Natural killer cell (primary cell): ENCODE results near the gene CADM2. TPM values are rescaled to one million over a fixed set of nuclear protein-coding genes. Genes with fewer than 3 reads are reported as not detected.

Experiments
- ATAC-seq, 3 donors: fragments of 150-1000 bp in 2 of 3; fragments of 200-7000 bp in 1 of 3; cut with Tn5 transposase; 1 replicate in 1 of 3; 2 replicates in 2 of 3; pipeline ENCODE4 v1.10.0; 2021; ENCODE audit warnings: mild to moderate bottlenecking in 2 of 3, moderate library complexity in 2 of 3
- DNase-seq, 2 donors: peaks; one replicate each; pipeline versions ENCODE4 v3.0.0 to v3.0.0-alpha.2; 2013 to 2021; ENCODE audit warnings: mixed read lengths in 1 of 2
- H3K27ac ChIP-seq: one replicate; pipeline ENCODE4 v1.5.1; 2013; ENCODE audit warnings: mild to moderate bottlenecking, low read length
- H3K27me3 ChIP-seq: one replicate; pipeline ENCODE4 v1.6.1; 2013; ENCODE audit warnings: low read length; ENCODE audit not compliant: control insufficient read depth, insufficient read depth
- H3K36me3 ChIP-seq: one replicate; pipeline ENCODE4 v1.6.1; 2013; ENCODE audit warnings: low read length; ENCODE audit not compliant: control insufficient read depth, insufficient read depth
- H3K4me1 ChIP-seq: one replicate; pipeline ENCODE4 v1.6.1; 2013; ENCODE audit warnings: low read length; ENCODE audit not compliant: control insufficient read depth, insufficient read depth
- H3K4me3 ChIP-seq: one replicate; pipeline ENCODE4 v1.5.1; 2013; ENCODE audit warnings: low read length
- H3K9me3 ChIP-seq: one replicate; pipeline ENCODE4 v1.6.1; 2013; ENCODE audit warnings: low read length; ENCODE audit not compliant: control insufficient read depth, insufficient read depth
- H3K27ac Mint-ChIP-seq, 2 donors: one replicate each; pipeline ENCODE4 v1.8.0; 2022; ENCODE audit warnings: mild to moderate bottlenecking in 2 of 2, mixed read lengths in 2 of 2, moderate library complexity in 1 of 2
- H3K27me3 Mint-ChIP-seq, 2 donors: one replicate each; pipeline ENCODE4 v1.8.0; 2022; ENCODE audit warnings: low read depth in 2 of 2, mixed read lengths in 2 of 2
- H3K36me3 Mint-ChIP-seq: one replicate; pipeline ENCODE4 v1.8.0; 2022; ENCODE audit warnings: mixed read lengths
- H3K4me1 Mint-ChIP-seq, 2 donors: one replicate each; pipeline ENCODE4 v1.8.0; 2022; ENCODE audit warnings: mixed read lengths in 2 of 2
- H3K4me3 Mint-ChIP-seq: one replicate; pipeline ENCODE4 v1.8.0; 2022; ENCODE audit warnings: mild to moderate bottlenecking, moderate library complexity, mixed read lengths
- H3K9me3 Mint-ChIP-seq, 2 donors: one replicate each; pipeline ENCODE4 v1.8.0; 2022; ENCODE audit warnings: mixed read lengths in 2 of 2
- CTCF ChIP-seq: fragments of 200-600 bp; IDR thresholded peaks from one replicate; pipeline ENCODE4 v1.8.0; 2022; ENCODE audit warnings: antibody characterized with exemption
- WGBS: methylation state at CpG from one replicate; pipeline ENCODE4 v1.1.7; 2013; ENCODE audit warnings: missing lambda C conversion rate; ENCODE audit not compliant: insufficient coverage; 5-methylcytosine and 5-hydroxymethylcytosine counted together
- intact Hi-C: fragments of 100-400 bp; cut with micrococcal nuclease; formaldehyde crosslinking; loops from one replicate; pipeline ENCODE4 v1.14.2; 2022
- total RNA-seq, 4 donors: library from RNA; stranded (reverse); fragments of 120-200 nt in 1 of 4; gene quantifications; one replicate each; pipeline versions ENCODE4 v1.2.3 to v1.2.4, GENCODE V29; 2013 to 2022

CADM2 gene
- total RNA-seq, 3 donors from 2014 or later (not counting 1 experiment from before 2014, with no cell fraction given) = 0.07 TPM; not detected in 2

- no peak for TF ChIP-seq CTCF
- no peak overlapping the region for H3K27ac Mint-ChIP-seq
- Histone ChIP-seq H3K9me3 (no peaks in the 10 kb centered on the region), H3K4me1 (no peaks in the 10 kb centered on the region), H3K27me3 (no peaks in the 10 kb centered on the region), H3K27ac (no peak overlapping the region), H3K4me3 (no peak overlapping the region), H3K36me3 (no peaks in the 10 kb centered on the region)
- intact Hi-C loops = no loop called here
- ATAC-seq (no peak), DNase-seq (no peak)
- no peaks in the 10 kb centered on the region for H3K4me1 Mint-ChIP-seq
- no peaks in the 10 kb centered on the region for H3K36me3 Mint-ChIP-seq
- peaks cover 7 to 10% of the 10 kb centered on the region in 2 donors for H3K9me3 Mint-ChIP-seq
- H3K4me3 Mint-ChIP-seq = no peak overlapping the region
- 70% methylated on average over 2 of the region's 3 CpGs for WGBS
- no peaks in the 10 kb centered on the region for H3K27me3 Mint-ChIP-seq
Observed at GRCh38 chr3:85377115-85377514, 418.3 kb downstream of the CADM2 start.

- no peak for ATAC-seq
- no peaks in the 10 kb centered on the region for H3K36me3 Mint-ChIP-seq
- 90% methylated on average over 13 of the region's 13 CpGs for WGBS
- no peaks in the 10 kb centered on the region for H3K27me3 Mint-ChIP-seq
- no peak overlapping the region for H3K27ac Mint-ChIP-seq
- no peak for DNase-seq
- TF ChIP-seq CTCF = no peak
- intact Hi-C loops = no loop called here
- peaks cover 10% of the 10 kb centered on the region in 2 donors for H3K9me3 Mint-ChIP-seq
- Histone ChIP-seq H3K4me3 (no peak overlapping the region), H3K9me3 (no peaks in the 10 kb centered on the region), H3K36me3 (no peaks in the 10 kb centered on the region), H3K4me1 (no peaks in the 10 kb centered on the region), H3K27ac (no peak overlapping the region), H3K27me3 (no peaks in the 10 kb centered on the region)
- H3K4me1 Mint-ChIP-seq = no peaks in the 10 kb centered on the region
- no peak overlapping the region for H3K4me3 Mint-ChIP-seq
Observed at GRCh38 chr3:85384372-85384771, 425.6 kb downstream of the CADM2 start.

GRCh38 chr3:85387913-85388505 is 429.2 kb downstream of the CADM2 start:
- H3K36me3 ChIP-seq = no peaks in the 10 kb centered on the region
- DNase-seq (no peak), ATAC-seq (no peak)
- no peaks in the 10 kb centered on the region for H3K4me1 ChIP-seq
- no peaks in the 10 kb centered on the region for H3K36me3 Mint-ChIP-seq
- H3K4me3 Mint-ChIP-seq = no peak overlapping the region
- intact Hi-C loops = no loop called here
- H3K27me3 ChIP-seq = no peaks in the 10 kb centered on the region
- no peaks in the 10 kb centered on the region for H3K4me1 Mint-ChIP-seq
- H3K27ac Mint-ChIP-seq = no peak overlapping the region
- TF ChIP-seq CTCF = no peak
- H3K27me3 Mint-ChIP-seq = no peaks in the 10 kb centered on the region
- peaks cover 16 to 18% of the 10 kb centered on the region in 2 donors for H3K9me3 Mint-ChIP-seq
- H3K9me3 ChIP-seq = no peaks in the 10 kb centered on the region
- 85% methylated on average over 6 of the region's 6 CpGs for WGBS
- no peak overlapping the region for H3K27ac ChIP-seq
- no peak overlapping the region for H3K4me3 ChIP-seq

GRCh38 chr3:85394424-85394823 is 435.6 kb downstream of the CADM2 start:
- Mint-ChIP-seq H3K27ac (no peak overlapping the region), H3K9me3 (peaks cover 15 to 20% of the 10 kb centered on the region in 2 donors), H3K4me1 (no peaks in the 10 kb centered on the region), H3K36me3 (no peaks in the 10 kb centered on the region), H3K27me3 (no peaks in the 10 kb centered on the region), H3K4me3 (no peak overlapping the region)
- TF ChIP-seq CTCF = no peak
- no peak for DNase-seq
- H3K27ac ChIP-seq = no peak overlapping the region
- no CpG with 5 or more reads among the region's 1 CpG for WGBS
- H3K9me3 ChIP-seq = peaks cover 3% of the 10 kb centered on the region
- no peak for ATAC-seq
- no peaks in the 10 kb centered on the region for H3K4me1 ChIP-seq
- no peaks in the 10 kb centered on the region for H3K36me3 ChIP-seq
- H3K27me3 ChIP-seq = no peaks in the 10 kb centered on the region
- intact Hi-C loops = no loop called here
- H3K4me3 ChIP-seq = no peak overlapping the region
